H7 (cell line): Measurements from ENCODE around the gene SARS2. TPM values are rescaled to one million over a fixed set of nuclear protein-coding genes. Genes with fewer than 3 reads are reported as not detected.
A peak's percentile ranks its signal among the peaks of the same experiment; 100 is the strongest.
"Not testable (repeated sequence)": the region's sequence is repeated elsewhere in the genome, so short reads cannot be mapped to it uniquely, and the experiment has no call there.

Source experiments
- DNase-seq: peaks from one replicate; pipeline ENCODE4 v3.0.0; 2012
- H3K27me3 ChIP-seq: 2 replicates; pipeline ENCODE4 v1.6.0; 2011; ENCODE audit warnings: mild to moderate bottlenecking, low read length; ENCODE audit not compliant: control insufficient read depth, insufficient read depth
- H3K36me3 ChIP-seq: replicated peaks from 2 replicates; pipeline ENCODE4 v1.5.1; 2011; ENCODE audit warnings: low read length; ENCODE audit not compliant: control insufficient read depth, insufficient read depth
- H3K4me3 ChIP-seq: 2 replicates; pipeline ENCODE4 v1.5.1; 2011; ENCODE audit warnings: low read depth, mild to moderate bottlenecking, control low read depth, low read length, moderate library complexity; ENCODE audit not compliant: insufficient read depth
- total RNA-seq: library from RNA; depleted of rRNA; stranded (reverse); fragments of >200 nt; shearing (Covaris generic); gene quantifications from 2 replicates; pipeline ENCODE4 v1.2.3, GENCODE V29; 2014; rRNA removed

SARS2 gene
- total RNA-seq, 1 experiment from 2014 or later: 75.6 TPM

DNA sequence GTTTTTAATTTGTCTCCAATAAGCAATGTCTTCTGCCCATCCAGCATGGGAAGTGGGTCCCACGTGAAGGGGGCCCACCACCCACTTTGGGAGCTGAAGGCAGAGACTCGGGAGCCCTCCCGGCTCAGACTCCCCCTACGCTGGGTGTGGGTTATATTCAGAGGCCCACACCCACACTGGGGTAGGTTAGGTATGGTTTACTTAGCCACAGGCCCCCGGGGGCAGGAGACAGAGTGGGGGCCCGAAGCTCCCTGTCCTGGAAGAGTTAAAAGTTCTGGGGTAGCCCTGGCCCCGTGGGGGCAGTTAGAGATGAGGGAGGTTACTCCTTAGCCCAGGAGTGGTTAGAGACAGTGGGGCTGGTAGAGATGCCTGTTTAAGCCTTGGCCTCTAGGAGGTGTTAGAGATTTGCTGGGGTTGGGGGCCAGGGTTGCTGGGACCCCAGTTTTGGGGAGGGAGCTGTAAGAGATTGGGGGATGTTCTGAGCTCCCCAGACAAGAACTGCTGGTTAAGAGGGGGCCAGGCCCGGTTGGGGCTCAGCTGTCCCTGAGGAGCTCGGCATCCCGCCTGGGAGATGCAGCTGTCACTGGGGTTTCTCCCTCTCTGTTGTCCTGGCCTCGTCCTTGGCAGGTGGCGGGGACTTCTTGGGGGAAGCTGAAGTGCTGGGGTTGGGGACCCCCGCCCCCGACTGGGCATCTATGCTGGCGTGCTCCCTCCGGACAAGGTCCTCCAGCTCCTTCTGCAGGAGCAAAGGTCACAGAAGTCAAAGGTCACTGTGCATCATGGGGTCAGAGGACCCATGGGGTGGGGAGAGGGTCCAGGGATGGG, 51.8 kb downstream of the SARS2 start:
- Histone ChIP-seq H3K36me3 (no peaks in the 10 kb centered on the region), H3K27me3 (no peaks in the 10 kb centered on the region), H3K4me3 (no peak overlapping the region)
- DNase-seq: peak; percentile 60

GRCh38 chr19:38877781-38878574, 52.6 kb downstream of the SARS2 start, which contains the start of gene RINL:
RINL (minus strand) TSS chr19:38878275; CDS start chr19:38876742, 1,533 bp downstream.
- DNase-seq: peak; percentile 66
- H3K4me3 ChIP-seq: no peak within 1 kb of the TSS
- H3K27me3 ChIP-seq: no peaks in the 10 kb centered on the region
- H3K36me3 ChIP-seq: no peaks in the 10 kb centered on the region

DNA sequence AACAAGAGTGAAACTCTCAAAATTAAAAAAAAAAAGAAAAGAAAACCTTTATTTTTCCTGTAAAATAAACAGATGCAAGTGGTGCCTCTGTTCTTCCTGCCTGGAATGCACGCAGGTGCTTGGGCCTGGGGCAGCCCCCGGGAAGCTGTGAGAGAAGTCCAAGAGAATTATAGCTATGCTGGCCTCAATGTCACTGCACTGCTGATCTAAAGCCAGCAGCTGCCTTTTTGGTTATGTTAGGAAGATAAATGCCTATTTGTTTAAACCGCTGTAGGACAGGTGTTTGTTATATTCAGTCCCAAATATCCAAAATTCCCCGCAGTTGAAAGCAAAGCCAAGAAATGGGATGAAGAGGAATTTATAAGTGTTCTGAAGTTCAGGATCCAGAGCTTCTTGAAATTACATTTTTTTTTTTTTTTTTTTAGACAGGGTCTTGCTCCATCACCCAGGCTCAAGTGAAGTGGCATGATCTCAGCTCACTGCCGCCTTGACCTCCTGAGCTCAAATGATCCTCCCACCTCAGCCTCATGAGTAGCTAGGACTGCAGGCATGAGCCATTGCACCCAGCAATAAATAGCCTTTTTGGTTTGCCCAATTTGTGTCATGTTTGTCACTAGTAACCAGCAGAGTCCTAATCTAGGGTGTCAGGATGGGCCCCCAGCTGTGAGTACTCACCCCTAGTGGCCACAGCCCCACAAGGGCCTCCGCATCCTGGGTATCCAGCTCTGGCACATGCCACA, 54.7 kb downstream of the SARS2 start:
- no peak for DNase-seq
- no peak overlapping the region for H3K4me3 ChIP-seq
- no peaks in the 10 kb centered on the region for H3K27me3 ChIP-seq
- H3K36me3 ChIP-seq: no peaks in the 10 kb centered on the region

DNA sequence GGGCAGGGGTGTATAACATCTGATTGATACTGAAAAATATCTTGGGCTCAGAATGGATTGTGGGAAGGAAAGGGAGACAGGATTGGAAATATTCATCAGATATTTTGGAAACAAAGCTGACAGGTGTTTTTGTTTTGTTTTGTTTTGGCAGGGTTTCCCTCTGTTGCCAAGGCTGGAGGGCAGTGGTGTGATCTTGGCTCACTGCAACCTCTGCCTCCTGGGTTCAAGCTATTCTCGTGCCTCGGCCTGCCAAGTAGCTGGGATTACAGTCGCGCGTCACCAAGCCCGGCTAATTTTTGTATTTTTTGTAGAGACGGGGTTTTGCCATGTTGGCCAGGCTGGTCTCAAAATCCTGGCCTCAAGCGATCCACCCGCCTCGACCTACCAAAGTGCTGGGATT, 57.2 kb downstream of the SARS2 start:
- DNase-seq, H3K36me3 ChIP-seq, H3K4me3 ChIP-seq, H3K27me3 ChIP-seq: not testable (repeated sequence)

DNA sequence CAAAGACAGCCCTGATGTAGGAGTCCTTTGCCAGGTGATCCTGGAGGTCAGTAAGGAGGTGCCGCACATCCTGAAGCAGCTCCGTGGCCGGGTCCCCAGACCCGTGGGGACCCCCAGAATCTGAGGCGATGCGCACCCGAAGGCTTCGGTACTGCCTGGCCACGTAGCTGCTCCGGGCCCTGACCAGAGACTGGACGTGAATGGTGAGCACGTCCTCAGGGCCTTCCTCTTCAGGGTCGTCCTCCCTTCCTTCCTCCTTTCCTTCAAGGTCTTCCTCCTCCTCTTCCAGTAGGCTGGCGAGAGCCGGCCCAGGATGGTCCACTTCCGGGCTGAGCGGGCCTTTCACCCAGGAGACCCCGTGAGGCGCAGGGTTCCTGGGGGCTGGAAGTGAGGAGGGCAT, 60.0 kb downstream of the SARS2 start:
- peak overlapping the region; percentile 57 for H3K4me3 ChIP-seq
- peaks cover 3% of the 10 kb centered on the region; the same call in 1 of the 2 replicates for H3K27me3 ChIP-seq
- DNase-seq: peak; percentile 45
- no peaks in the 10 kb centered on the region for H3K36me3 ChIP-seq

- Histone ChIP-seq H3K27me3 (peaks cover 3% of the 10 kb centered on the region; the same call in 1 of the 2 replicates), H3K4me3 (peak overlapping the region; percentile 57), H3K36me3 (no peaks in the 10 kb centered on the region)
- peak; percentile 94 for DNase-seq
Observed at GRCh38 chr19:38869836-38870607, 60.5 kb downstream of the SARS2 start.

- H3K4me3 ChIP-seq: peak overlapping the region; percentile 57
- DNase-seq: peak; percentile 74
Observed at GRCh38 chr19:38869160-38869835, 61.3 kb downstream of the SARS2 start.

GRCh38 chr19:38868551-38868950, 62.0 kb downstream of the SARS2 start:
- no peak overlapping the region for H3K4me3 ChIP-seq

More at GRCh38 chr19:38869160-38869835, 61.3 kb downstream of the SARS2 start:
- Histone ChIP-seq H3K27me3 (peaks cover 3% of the 10 kb centered on the region; the same call in 1 of the 2 replicates), H3K36me3 (no peaks in the 10 kb centered on the region)

DNA sequence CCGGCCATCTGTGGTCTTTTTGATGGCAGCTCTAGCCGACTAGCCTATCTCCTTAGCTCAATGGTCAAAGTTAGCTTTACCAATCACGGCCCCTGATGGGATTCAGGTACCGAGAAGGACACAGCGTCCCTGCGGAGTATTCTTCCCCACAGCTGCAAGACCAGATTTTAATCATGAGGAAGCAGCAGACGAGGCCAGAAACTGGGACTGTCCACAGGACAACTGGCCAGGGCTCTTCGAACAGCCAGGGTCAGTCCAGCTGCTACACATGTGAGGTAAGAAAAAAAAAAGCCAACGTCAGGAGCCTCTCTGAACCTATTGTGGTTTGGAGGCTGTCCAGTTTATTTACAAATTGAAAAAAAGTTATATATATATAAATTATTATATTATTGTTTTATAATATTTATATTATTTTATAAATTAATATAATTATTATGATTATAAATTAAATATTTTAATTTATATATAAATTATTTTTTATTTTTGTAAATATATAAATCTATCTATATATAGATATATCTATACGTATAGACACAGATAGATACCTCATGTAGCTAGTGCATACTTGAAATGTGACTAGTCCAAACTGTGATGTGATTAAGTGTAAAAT, 63.3 kb downstream of the SARS2 start:
- no peak for DNase-seq
- Histone ChIP-seq H3K36me3 (no peaks in the 10 kb centered on the region), H3K27me3 (peaks cover 3% of the 10 kb centered on the region; the same call in 1 of the 2 replicates), H3K4me3 (no peak overlapping the region)

More at GRCh38 chr19:38868551-38868950, 62.0 kb downstream of the SARS2 start:
- Histone ChIP-seq H3K36me3 (no peaks in the 10 kb centered on the region), H3K27me3 (peaks cover 3% of the 10 kb centered on the region; the same call in 1 of the 2 replicates)
- DNase-seq: no peak

Other genes with a start within 250 kb of the SARS2 start
- gene CAPN12, start 186.3 kb downstream of the SARS2 start, total RNA-seq: 3.0 and 5.4 TPM in 2 replicates
- gene LGALS7, start 157.2 kb downstream of the SARS2 start, total RNA-seq: 0.37 and 1.9 TPM in 2 replicates
- gene LGALS7B, start 141.6 kb downstream of the SARS2 start, total RNA-seq: not detected in 2 replicates
- not detected in 2 replicates for gene LGALS4, start 117.8 kb downstream of the SARS2 start, total RNA-seq
- 97.6 and 109 TPM in 2 replicates for gene ECH1, start 99.0 kb downstream of the SARS2 start, total RNA-seq
- 454 and 591 TPM in 2 replicates for gene HNRNPL, start 80.8 kb downstream of the SARS2 start, total RNA-seq
- gene RINL, start 52.5 kb downstream of the SARS2 start, total RNA-seq: 34.0 and 40.5 TPM in 2 replicates
- 11.6 and 11.8 TPM in 2 replicates for gene SIRT2, start 31.1 kb downstream of the SARS2 start, total RNA-seq
- 26.0 and 30.6 TPM in 2 replicates for gene NFKBIB, start 30.8 kb downstream of the SARS2 start, total RNA-seq
- 0.07 TPM in 1 of 2 replicates, not detected in the other for gene CCER2, start 18.6 kb downstream of the SARS2 start, total RNA-seq
- 106 and 115 TPM in 2 replicates for gene MRPS12, start 181 bp upstream of the SARS2 start, total RNA-seq
- 22.2 and 25.3 TPM in 2 replicates for gene FBXO17, start 45.0 kb upstream of the SARS2 start, total RNA-seq
- gene FBXO27, start 101.8 kb upstream of the SARS2 start, total RNA-seq: 4.0 and 5.5 TPM in 2 replicates
- 0.14 TPM in 1 of 2 replicates, not detected in the other for gene ACP7, start 153.6 kb upstream of the SARS2 start, total RNA-seq
- 14.0 and 15.6 TPM in 2 replicates for gene PAK4, start 195.0 kb upstream of the SARS2 start, total RNA-seq